Loucy (cell line): ENCODE data around the gene SSC4D.
"Not testable (repeated sequence)": the region's sequence is repeated elsewhere in the genome, so short reads cannot be mapped to it uniquely, and the experiment has no call there.

ENCODE experiments used
- CTCF ChIP-seq: fragments of 200-600 bp; sonication (generic); conservative IDR thresholded peaks from 2 replicates; pipeline ENCODE4 v1.5.1; 2014; ENCODE audit warnings: mild to moderate bottlenecking, antibody characterized with exemption, low read length
- EZH2phosphoT487 ChIP-seq: fragments of 200-600 bp; IDR thresholded peaks from 2 replicates; pipeline ENCODE4 v1.6.1; 2018; ENCODE audit warnings: antibody characterized with exemption, mild to moderate bottlenecking, moderate library complexity, borderline replicate concordance

DNA sequence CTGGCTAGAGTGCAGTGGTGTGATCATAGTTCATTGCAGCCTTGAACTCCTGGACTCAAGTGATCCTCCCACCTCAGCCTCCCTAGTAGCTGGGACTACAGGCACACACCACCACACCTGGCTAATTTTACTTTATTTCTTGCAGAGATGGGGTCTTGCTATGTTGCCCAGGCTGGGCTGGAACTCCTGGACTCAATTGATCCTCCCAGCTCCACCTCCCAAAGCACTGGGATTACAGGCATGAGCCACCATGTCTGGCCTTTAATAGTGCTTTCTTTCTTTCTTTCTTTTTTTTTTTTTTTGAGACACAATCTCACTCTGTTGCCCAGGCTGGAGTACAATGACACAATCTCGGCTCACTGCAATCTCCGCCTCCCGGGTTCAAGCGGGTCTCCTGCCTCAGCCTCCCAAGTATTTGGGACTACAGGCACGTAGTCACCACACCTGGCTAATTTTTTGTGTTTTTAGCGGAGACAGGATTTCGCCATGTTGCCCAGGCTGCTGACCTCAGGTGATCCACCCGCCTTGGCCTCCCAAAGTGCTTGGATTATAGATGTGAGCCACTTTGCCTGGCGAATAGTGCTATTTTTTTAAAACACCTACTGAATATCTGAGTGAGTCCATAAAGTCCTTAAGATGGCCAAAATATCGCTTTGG lies 8.3 kb upstream of the SSC4D start:
- not testable (repeated sequence) for TF ChIP-seq CTCF, EZH2phosphoT487
